H1 (cell line): ENCODE measurements around the gene C5orf46. TPM values are rescaled to one million over a fixed set of nuclear protein-coding genes. Genes with fewer than 3 reads are reported as not detected.
A peak's percentile ranks its signal among the peaks of the same experiment; 100 is the strongest.

Experiments
- CTCF ChIA-PET: fragments of 300-600 bp; sonication (Branson Sonifier 250); formaldehyde crosslinking; loops from one replicate; lab custom pipeline; 2021; ENCODE audit not compliant: partially characterized antibody; lab: Charles Lee
- POLR2A ChIA-PET: fragments of 300-600 bp; sonication (Branson Sonifier 250); formaldehyde crosslinking; loops from one replicate; lab custom pipeline; 2021; ENCODE audit warnings: inconsistent platforms; ENCODE audit not compliant: partially characterized antibody; lab: Charles Lee
- DNase-seq, 2 experiments: peaks; one replicate each; pipeline versions ENCODE4 v3.0.0 to v3.0.0-alpha.2; 2010 to 2022; ENCODE audit warnings: low spot score in 2 of 2, low read depth in 1 of 2, mixed read lengths in 1 of 2
- FAIRE-seq: peaks from 2 replicates; lab custom pipeline; 2011; peaks lifted over from hg19 to GRCh38; lab: Jason Lieb, UNC
- H2AFZ ChIP-seq: 2 replicates; pipeline ENCODE4 v1.8.1; 2012; ENCODE audit warnings: low read length, inconsistent platforms
- H2AK5ac ChIP-seq: 2 replicates; pipeline ENCODE4 v1.6.1; 2013; ENCODE audit warnings: low read depth, low read length
- H2BK120ac ChIP-seq: replicated peaks from 2 replicates; pipeline ENCODE3; 2013; ENCODE audit warnings: low read depth, low read length, inconsistent platforms
- H2BK12ac ChIP-seq: 2 replicates; pipeline ENCODE4 v1.6.1; 2013; ENCODE audit warnings: low read depth, low read length
- H2BK15ac ChIP-seq: 2 replicates; pipeline ENCODE4 v1.6.1; 2013; ENCODE audit warnings: low read length
- H2BK20ac ChIP-seq: 2 replicates; pipeline ENCODE4 v1.6.1; 2013; ENCODE audit warnings: low read length
- H2BK5ac ChIP-seq: 2 replicates; pipeline ENCODE4 v1.6.1; 2013; ENCODE audit warnings: low read depth, low read length
- H3K14ac ChIP-seq: 2 replicates; pipeline ENCODE4 v1.6.1; 2013; ENCODE audit warnings: inconsistent platforms; ENCODE audit not compliant: insufficient read length
- H3K18ac ChIP-seq: 2 replicates; pipeline ENCODE4 v1.6.1; 2013; ENCODE audit warnings: low read length; ENCODE audit errors: extremely low read depth
- H3K23ac ChIP-seq: 2 replicates; pipeline ENCODE4 v1.6.1; 2013; ENCODE audit warnings: inconsistent platforms; ENCODE audit not compliant: insufficient read length
- H3K23me2 ChIP-seq: 2 replicates; pipeline ENCODE4 v1.6.1; 2013; ENCODE audit warnings: low read depth, low read length
- H3K27ac ChIP-seq: 2 replicates; pipeline ENCODE4 v1.6.1; 2011; ENCODE audit warnings: low read depth, low read length, inconsistent platforms
- H3K27me3 ChIP-seq, 4 experiments: replicated peaks in 1 of 4; 1 replicate in 1 of 4; 2 replicates in 3 of 4; pipeline versions ENCODE4 v1.6.1 to v1.8.1; 2011 to 2013; ENCODE audit warnings: low read length in 3 of 4, mild to moderate bottlenecking in 3 of 4, inconsistent platforms in 2 of 4, mixed read lengths in 2 of 4, moderate library complexity in 1 of 4; ENCODE audit not compliant: control insufficient read depth in 3 of 4, insufficient read depth in 3 of 4; ENCODE audit errors: extremely low read depth in 1 of 4
- H3K36me3 ChIP-seq, 4 experiments: 2 replicates each; pipeline versions ENCODE4 v1.6.1 to v1.8.1; 2011 to 2013; ENCODE audit warnings: mild to moderate bottlenecking in 4 of 4, low read length in 3 of 4, moderate library complexity in 2 of 4, control low read depth in 1 of 4, inconsistent platforms in 1 of 4; ENCODE audit not compliant: insufficient read depth in 4 of 4, control insufficient read depth in 2 of 4
- H3K4ac ChIP-seq: replicated peaks from 2 replicates; pipeline ENCODE3; 2013; ENCODE audit warnings: low read length, low read depth, mixed read lengths, inconsistent platforms; ENCODE audit not compliant: insufficient read length
- H3K4me1 ChIP-seq, 4 experiments: replicated peaks in 1 of 4; 1 replicate in 1 of 4; 2 replicates in 3 of 4; pipeline versions ENCODE4 v1.6.1 to v1.8.1; 2011 to 2013; ENCODE audit warnings: low read length in 3 of 4, inconsistent platforms in 2 of 4, mixed read lengths in 1 of 4; ENCODE audit not compliant: insufficient read depth in 4 of 4, control insufficient read depth in 3 of 4
- H3K4me2 ChIP-seq, 2 experiments: 2 replicates each; pipeline versions ENCODE4 v1.6.1 to v1.8.1; 2011 to 2013; ENCODE audit warnings: low read depth in 2 of 2, low read length in 2 of 2, control low read depth in 1 of 2, inconsistent platforms in 1 of 2, mild to moderate bottlenecking in 1 of 2; ENCODE audit not compliant: insufficient read depth in 1 of 2
- H3K4me3 ChIP-seq, 4 experiments: fragments of 200-600, 300-600 bp in 1 of 4; sonication (generic), shearing (Covaris generic), sonication (Bioruptor Twin) in 1 of 4; 2 replicates each; pipeline versions ENCODE4 v1.5.1 to v1.8.1; 2011 to 2016; ENCODE audit warnings: low read length in 4 of 4, low read depth in 3 of 4, control low read depth in 2 of 4, inconsistent platforms in 2 of 4, mild to moderate bottlenecking in 2 of 4, mixed read lengths in 1 of 4, moderate library complexity in 1 of 4; ENCODE audit not compliant: insufficient read depth in 2 of 4; ENCODE audit errors: extremely low read depth in 1 of 4
- H3K56ac ChIP-seq: replicated peaks from 2 replicates; pipeline ENCODE3; 2013; ENCODE audit warnings: low read depth, mild to moderate bottlenecking, mixed read lengths, low read length, inconsistent platforms; ENCODE audit not compliant: insufficient read length
- H3K79me1 ChIP-seq: 2 replicates; pipeline ENCODE4 v1.6.1; 2013; ENCODE audit warnings: low read depth, low read length, control low read depth
- H3K79me2 ChIP-seq, 2 experiments: 2 replicates each; pipeline versions ENCODE4 v1.6.1 to v1.8.1; 2012 to 2013; ENCODE audit warnings: low read length in 2 of 2, mild to moderate bottlenecking in 2 of 2, inconsistent platforms in 1 of 2; ENCODE audit not compliant: insufficient read depth in 2 of 2, control insufficient read depth in 1 of 2
- H3K9ac ChIP-seq, 4 experiments: replicated peaks in 1 of 4; 1 replicate in 1 of 4; 2 replicates in 3 of 4; pipeline versions ENCODE4 v1.6.1 to v1.8.1; 2011 to 2013; ENCODE audit warnings: low read depth in 3 of 4, low read length in 3 of 4, control low read depth in 2 of 4, mild to moderate bottlenecking in 2 of 4, moderate library complexity in 2 of 4, inconsistent platforms in 1 of 4; ENCODE audit errors: extremely low read depth in 1 of 4
- H3K9me3 ChIP-seq, 2 experiments: 2 replicates each; pipeline versions ENCODE4 v1.6.1 to v1.8.1; 2012 to 2013; ENCODE audit warnings: mild to moderate bottlenecking in 2 of 2, moderate library complexity in 2 of 2, control low read depth in 1 of 2, inconsistent platforms in 1 of 2, low read depth in 1 of 2, low read length in 1 of 2, mixed read lengths in 1 of 2; ENCODE audit not compliant: insufficient read depth in 2 of 2
- H4K20me1 ChIP-seq, 2 experiments: replicated peaks in 1 of 2; 2 replicates each; pipeline versions ENCODE3 to v1.8.1; 2011 to 2013; ENCODE audit warnings: inconsistent platforms in 2 of 2, low read length in 2 of 2, mild to moderate bottlenecking in 1 of 2; ENCODE audit not compliant: insufficient read depth in 2 of 2, control insufficient read depth in 1 of 2
- H4K5ac ChIP-seq: 2 replicates; pipeline ENCODE4 v1.6.1; 2013; ENCODE audit warnings: low read length, low read depth, mixed read lengths, inconsistent platforms; ENCODE audit not compliant: insufficient read length
- H4K8ac ChIP-seq: 2 replicates; pipeline ENCODE4 v1.8.0; 2013; ENCODE audit warnings: mild to moderate bottlenecking, moderate library complexity, low read length, inconsistent platforms; ENCODE audit not compliant: insufficient read depth; ENCODE audit errors: extremely low read depth
- H4K91ac ChIP-seq: replicated peaks from 2 replicates; pipeline ENCODE3; 2013; ENCODE audit warnings: low read length, mixed read lengths, inconsistent platforms; ENCODE audit not compliant: insufficient read length
- POLR2A ChIP-seq, 2 experiments: IDR thresholded peaks; 1 replicate in 1 of 2; 2 replicates in 1 of 2; pipeline ENCODE4 v1.6.1; 2011; ENCODE audit warnings: low read depth in 2 of 2, low read length in 2 of 2, mild to moderate bottlenecking in 2 of 2; ENCODE audit errors: control extremely low read depth in 1 of 2
- POLR2AphosphoS5 ChIP-seq: IDR thresholded peaks from 2 replicates; pipeline ENCODE4 v1.6.1; 2011; ENCODE audit warnings: low read depth, low read length
- polyA plus RNA-seq, 7 experiments: library from polyadenylated mRNA; depleted of rRNA in 3 of 7; stranded (reverse) in 5 of 7; unstranded in 2 of 7; fragments of >200 nt in 5 of 7; fragments of 200-250 nt in 2 of 7; gene quantifications; 1 replicate in 5 of 7; 2 replicates in 1 of 7; 4 replicates in 1 of 7; pipeline versions ENCODE4 v1.2.1 to v1.2.3, GENCODE V29; 2011 to 2013; ENCODE audit warnings: missing spikeins in 2 of 7, mixed read lengths in 2 of 7
- total RNA-seq: library from RNA; stranded (reverse); fragmentation: NEBNext Ultra II Directional; extraction: Animal tissue kit (Norgen Biotek cat#: 25700); gene quantifications from 2 replicates; pipeline ENCODE4 v1.2.1, GENCODE V29; 2021
- TF ChIP-seq, protein P1 (sequence below), 3 experiments: IDR thresholded peaks; 1 replicate in 2 of 3; 2 replicates in 1 of 3; pipeline versions ENCODE4 v1.5.1 to v1.6.1; 2011; ENCODE audit warnings: low read length in 3 of 3, mild to moderate bottlenecking in 3 of 3, inconsistent platforms in 2 of 3, low read depth in 1 of 3, moderate library complexity in 1 of 3; ENCODE audit not compliant: insufficient read depth in 1 of 3; ENCODE audit errors: control extremely low read depth in 1 of 3

The C5orf46 gene
- total and polyA plus RNA-seq, 2 of the 8 experiments (the other 6 are each of a cell fraction or from before 2014, with no cell fraction given), result not detected

DNA sequence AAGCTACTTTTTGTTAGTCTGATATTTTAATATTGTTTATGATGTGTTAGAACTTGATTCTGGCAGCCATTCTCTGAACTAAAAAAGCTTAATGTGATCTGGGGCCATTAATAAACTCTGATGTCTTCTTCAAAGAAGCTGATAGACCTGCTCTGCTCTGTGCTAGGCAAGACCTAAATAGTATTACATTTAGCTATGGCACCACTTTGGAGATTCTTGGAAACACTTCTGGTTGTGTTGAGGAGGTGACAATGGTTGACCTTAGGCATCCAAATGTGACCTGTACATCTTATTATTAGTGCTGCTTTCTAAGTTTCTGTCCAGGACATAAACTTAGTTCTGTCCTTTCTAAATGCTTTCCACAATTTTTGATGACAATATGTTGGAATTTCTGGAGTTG, 49.5 kb downstream of the C5orf46 start:
- peaks cover 0 to 2% (median 0%) of the 10 kb centered on the region in 4 experiments; a peak in 1 of 7 replicates for H3K27me3 ChIP-seq
- no peak overlapping the region for H3K4ac ChIP-seq
- H2BK20ac ChIP-seq, result no peak overlapping the region
- no peak overlapping the region for H4K8ac ChIP-seq
- H3K4me2 ChIP-seq, result no peak overlapping the region
- no peak overlapping the region for H4K5ac ChIP-seq
- no peak for DNase-seq
- CTCF ChIA-PET, result interaction anchor here (0.6 to 9.2 kb wide), 12 partner anchors 12 to 1429 kb away, joined by 3 to 126 read pairs (median 6); partner anchors contain the start of gene SCGB3A2
- H3K9me3 ChIP-seq, result no peaks in the 10 kb centered on the region
- no peak overlapping the region for H3K18ac ChIP-seq
- no peak overlapping the region for H2AFZ ChIP-seq
- no peak overlapping the region for H2BK12ac ChIP-seq
- no peak overlapping the region for H3K4me3 ChIP-seq
- peaks cover 2 to 12% (median 12%) of the 10 kb centered on the region in 4 experiments; a peak in 5 of 7 replicates for H3K4me1 ChIP-seq
- peaks cover 0 to 10% (median under 1%) of the 10 kb centered on the region in 4 experiments; a peak in 1 of 8 replicates for H3K36me3 ChIP-seq
- H3K9ac ChIP-seq, result no peak overlapping the region
- no peak overlapping the region for H2BK5ac ChIP-seq
- no peak overlapping the region for H3K56ac ChIP-seq
- H2AK5ac ChIP-seq, result no peak overlapping the region
- POLR2A ChIA-PET, result interaction anchor here (0.7 to 26.7 kb wide), 9 partner anchors 6 to 1921 kb away, joined by 3 to 730 read pairs (median 90); partner anchors contain the start of gene SCGB3A2
- TF ChIP-seq, protein P1, sequence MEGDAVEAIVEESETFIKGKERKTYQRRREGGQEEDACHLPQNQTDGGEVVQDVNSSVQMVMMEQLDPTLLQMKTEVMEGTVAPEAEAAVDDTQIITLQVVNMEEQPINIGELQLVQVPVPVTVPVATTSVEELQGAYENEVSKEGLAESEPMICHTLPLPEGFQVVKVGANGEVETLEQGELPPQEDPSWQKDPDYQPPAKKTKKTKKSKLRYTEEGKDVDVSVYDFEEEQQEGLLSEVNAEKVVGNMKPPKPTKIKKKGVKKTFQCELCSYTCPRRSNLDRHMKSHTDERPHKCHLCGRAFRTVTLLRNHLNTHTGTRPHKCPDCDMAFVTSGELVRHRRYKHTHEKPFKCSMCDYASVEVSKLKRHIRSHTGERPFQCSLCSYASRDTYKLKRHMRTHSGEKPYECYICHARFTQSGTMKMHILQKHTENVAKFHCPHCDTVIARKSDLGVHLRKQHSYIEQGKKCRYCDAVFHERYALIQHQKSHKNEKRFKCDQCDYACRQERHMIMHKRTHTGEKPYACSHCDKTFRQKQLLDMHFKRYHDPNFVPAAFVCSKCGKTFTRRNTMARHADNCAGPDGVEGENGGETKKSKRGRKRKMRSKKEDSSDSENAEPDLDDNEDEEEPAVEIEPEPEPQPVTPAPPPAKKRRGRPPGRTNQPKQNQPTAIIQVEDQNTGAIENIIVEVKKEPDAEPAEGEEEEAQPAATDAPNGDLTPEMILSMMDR (IDR thresholded peaks at IDR 0.05; ENCODE audit: control extremely low read depth in 1 of 3, insufficient read depth in 1 of 3, low read depth in 1 of 3, low read length in 3 of 3), result no peak
- TF ChIP-seq POLR2A (IDR thresholded peaks at IDR 0.05; ENCODE audit: control extremely low read depth in 1 of 2, low read depth in 2 of 2, low read length in 2 of 2) (peak; percentile 72 to 73; a peak in 1 of 3 replicates), POLR2AphosphoS5 (peak; percentile 80)
- H3K23ac ChIP-seq, result no peak overlapping the region
- H4K91ac ChIP-seq, result no peak overlapping the region
- no peaks in the 10 kb centered on the region for H4K20me1 ChIP-seq
- H3K79me2 ChIP-seq, result peaks cover 0 to 5% of the 10 kb centered on the region in 2 experiments; a peak in 1 of 4 replicates
- H2BK15ac ChIP-seq, result no peak overlapping the region
- no peak overlapping the region for H3K27ac ChIP-seq
- no peak overlapping the region for H3K14ac ChIP-seq
- no peak overlapping the region for H2BK120ac ChIP-seq
- no peaks in the 10 kb centered on the region for H3K79me1 ChIP-seq
- peak; percentile 32 for FAIRE-seq
- H3K23me2 ChIP-seq, result no peaks in the 10 kb centered on the region
